Keratinocyte (primary cell): Measurements from ENCODE around the gene ARHGAP15. TPM values are rescaled to one million over a fixed set of nuclear protein-coding genes. Genes with fewer than 3 reads are reported as not detected.

Experiments used
- DNase-seq: peaks from one replicate; pipeline ENCODE4 v3.0.0-alpha.2; 2011; ENCODE audit warnings: low read depth, missing footprints, low spot score
- FAIRE-seq: peaks from 2 replicates; lab custom pipeline; 2011; peaks lifted over from hg19 to GRCh38; lab: Jason Lieb, UNC
- H2AFZ ChIP-seq: 2 replicates; pipeline ENCODE4 v1.6.0; 2012; ENCODE audit warnings: low read length, control low read depth, inconsistent platforms; ENCODE audit not compliant: control insufficient read depth
- H3K27ac ChIP-seq: 2 replicates; pipeline ENCODE4 v1.5.1; 2011; ENCODE audit warnings: low read length; ENCODE audit not compliant: control insufficient read depth, insufficient read depth
- H3K27me3 ChIP-seq: 3 replicates; pipeline ENCODE4 v1.6.0; 2011; ENCODE audit warnings: low read length; ENCODE audit not compliant: control insufficient read depth, insufficient read depth; ENCODE audit errors: extremely low read depth
- H3K36me3 ChIP-seq, 2 experiments: 2 replicates in 1 of 2; 3 replicates in 1 of 2; pipeline ENCODE4 v1.5.1; 2011; ENCODE audit warnings: low read length in 2 of 2, mild to moderate bottlenecking in 1 of 2; ENCODE audit not compliant: control insufficient read depth in 2 of 2, insufficient read depth in 2 of 2; ENCODE audit errors: extremely low read depth in 1 of 2
- H3K4me1 ChIP-seq: 3 replicates; pipeline ENCODE4 v1.5.1; 2011; ENCODE audit warnings: low read length; ENCODE audit not compliant: control insufficient read depth, insufficient read depth; ENCODE audit errors: extremely low read depth
- H3K4me2 ChIP-seq: 3 replicates; pipeline ENCODE4 v1.6.0; 2011; ENCODE audit warnings: low read depth, low read length; ENCODE audit not compliant: control insufficient read depth, insufficient read depth; ENCODE audit errors: extremely low read depth
- H3K4me3 ChIP-seq, 3 experiments: fragments of 200-600 bp in 1 of 3; sonication (generic) in 1 of 3; 2 replicates in 2 of 3; 3 replicates in 1 of 3; pipeline ENCODE4 v1.5.1; 2011 to 2016; ENCODE audit warnings: low read length in 3 of 3, mild to moderate bottlenecking in 3 of 3, control low read depth in 2 of 3, inconsistent platforms in 1 of 3, low read depth in 1 of 3, mixed read lengths in 1 of 3, mixed run types in 1 of 3, moderate library complexity in 1 of 3; ENCODE audit not compliant: control insufficient read depth in 2 of 3, insufficient read depth in 2 of 3; ENCODE audit errors: extremely low read depth in 1 of 3
- H3K79me2 ChIP-seq: 2 replicates; pipeline ENCODE4 v1.6.0; 2012; ENCODE audit warnings: low read length; ENCODE audit not compliant: control insufficient read depth, insufficient read depth
- H3K9ac ChIP-seq: 3 replicates; pipeline ENCODE4 v1.6.0; 2011; ENCODE audit warnings: low read length; ENCODE audit not compliant: control insufficient read depth, insufficient read depth; ENCODE audit errors: extremely low read depth
- H3K9me1 ChIP-seq: 3 replicates; pipeline ENCODE4 v1.6.0; 2011; ENCODE audit warnings: low read length; ENCODE audit not compliant: control insufficient read depth, insufficient read depth; ENCODE audit errors: extremely low read depth
- H3K9me3 ChIP-seq: 2 replicates; pipeline ENCODE4 v1.5.1; 2012; ENCODE audit warnings: low read depth, low read length; ENCODE audit not compliant: control insufficient read depth
- H4K20me1 ChIP-seq: 3 replicates; pipeline ENCODE4 v1.6.0; 2011; ENCODE audit warnings: low read length; ENCODE audit not compliant: control insufficient read depth, insufficient read depth; ENCODE audit errors: extremely low read depth
- EZH2 ChIP-seq: IDR thresholded peaks from one replicate; pipeline ENCODE4 v1.6.1; 2012; ENCODE audit warnings: inconsistent platforms, mild to moderate bottlenecking, low read length, moderate library complexity
- dilution Hi-C: fragments of 300-500 bp; cut with MboI; formaldehyde crosslinking; loops from one replicate; pipeline ENCODE4 v1.7.0; 2020; ENCODE audit warnings: low sequenced_read_pairs; ENCODE audit not compliant: extremely low pct_ligation_motif_present
- polyA plus RNA-seq, 5 experiments: library from polyadenylated mRNA; depleted of rRNA in 3 of 5; stranded (reverse) in 3 of 5; stranded (forward) in 1 of 5; unstranded in 1 of 5; fragments of >200 nt; gene quantifications; 1 replicate in 1 of 5; 2 replicates in 3 of 5; 3 replicates in 1 of 5; pipeline versions ENCODE4 v1.2.1 to v1.2.3, GENCODE V29; 2011 to 2012; ENCODE audit warnings: missing spikeins in 2 of 5, low read depth in 1 of 5, low replicate concordance in 1 of 5
- TF ChIP-seq, protein P1 (sequence below), 3 experiments: IDR thresholded peaks in 1 of 3; conservative IDR thresholded peaks in 1 of 3; optimal IDR thresholded peaks in 1 of 3; 2 replicates in 2 of 3; 3 replicates in 1 of 3; pipeline versions ENCODE3 to v1.5.1; 2011; ENCODE audit warnings: low read length in 3 of 3, mild to moderate bottlenecking in 3 of 3, moderate library complexity in 2 of 3, control low read depth in 1 of 3, inconsistent platforms in 1 of 3; ENCODE audit not compliant: insufficient read depth in 2 of 3; ENCODE audit errors: extremely low read depth in 1 of 3

Gene ARHGAP15
- polyA plus RNA-seq, 1 donor (not counting 4 experiments of a cell fraction or from before 2014, with no cell fraction given), result not detected

DNA sequence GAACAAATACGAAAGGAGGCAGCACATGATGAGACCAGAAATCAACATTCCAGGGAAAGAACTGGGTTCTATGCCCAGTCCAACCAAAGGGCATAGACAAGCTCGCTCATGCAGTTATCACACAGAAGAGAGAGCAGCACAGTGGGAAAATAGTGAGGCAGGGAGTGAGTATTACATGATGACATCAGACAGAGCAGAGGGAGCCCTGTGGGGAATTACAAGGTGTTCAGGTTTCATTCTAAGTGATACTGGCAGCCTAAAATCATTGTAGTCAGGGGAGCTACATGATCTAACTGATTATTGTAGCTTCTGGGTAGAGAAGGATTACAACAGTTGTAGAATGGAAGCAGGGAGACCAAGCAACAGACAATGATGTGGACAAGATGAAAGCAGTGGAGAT lies 658.5 kb downstream of the ARHGAP15 start:
- DNase-seq, result no peak
- H3K4me3 ChIP-seq, result no peak overlapping the region
- no peak overlapping the region for H3K4me2 ChIP-seq
- H2AFZ ChIP-seq, result no peak overlapping the region
- dilution Hi-C loops, result no loop called here
- H3K79me2 ChIP-seq, result no peaks in the 10 kb centered on the region
- no peak for FAIRE-seq
- H3K27ac ChIP-seq, result no peak overlapping the region
- no peaks in the 10 kb centered on the region for H3K4me1 ChIP-seq
- H4K20me1 ChIP-seq, result no peaks in the 10 kb centered on the region
- TF ChIP-seq EZH2, result no peak
- H3K9ac ChIP-seq, result no peak overlapping the region
- H3K9me3 ChIP-seq, result no peaks in the 10 kb centered on the region
- no peaks in the 10 kb centered on the region for H3K36me3 ChIP-seq
- no peaks in the 10 kb centered on the region for H3K9me1 ChIP-seq
- no peaks in the 10 kb centered on the region for H3K27me3 ChIP-seq

DNA sequence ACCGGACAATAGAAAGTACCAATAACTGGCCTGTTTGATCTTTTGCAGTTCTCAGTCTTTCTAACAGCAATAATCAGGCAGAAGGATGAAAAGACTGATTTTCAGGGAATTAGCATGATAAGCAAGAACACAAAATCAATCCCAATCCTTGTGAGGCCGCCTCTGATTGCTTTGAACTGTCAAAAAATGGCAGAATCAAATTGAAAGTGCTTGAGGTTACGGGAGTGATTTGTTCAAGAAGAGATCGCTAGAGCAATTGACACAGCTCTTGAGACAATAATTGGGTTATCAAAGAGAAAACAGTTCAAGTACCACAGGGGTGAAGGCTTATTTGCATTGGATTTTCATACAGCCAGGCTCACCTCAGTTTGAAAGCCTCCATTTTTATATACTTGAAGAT lies 663.4 kb downstream of the ARHGAP15 start:
- TF ChIP-seq, protein P1, sequence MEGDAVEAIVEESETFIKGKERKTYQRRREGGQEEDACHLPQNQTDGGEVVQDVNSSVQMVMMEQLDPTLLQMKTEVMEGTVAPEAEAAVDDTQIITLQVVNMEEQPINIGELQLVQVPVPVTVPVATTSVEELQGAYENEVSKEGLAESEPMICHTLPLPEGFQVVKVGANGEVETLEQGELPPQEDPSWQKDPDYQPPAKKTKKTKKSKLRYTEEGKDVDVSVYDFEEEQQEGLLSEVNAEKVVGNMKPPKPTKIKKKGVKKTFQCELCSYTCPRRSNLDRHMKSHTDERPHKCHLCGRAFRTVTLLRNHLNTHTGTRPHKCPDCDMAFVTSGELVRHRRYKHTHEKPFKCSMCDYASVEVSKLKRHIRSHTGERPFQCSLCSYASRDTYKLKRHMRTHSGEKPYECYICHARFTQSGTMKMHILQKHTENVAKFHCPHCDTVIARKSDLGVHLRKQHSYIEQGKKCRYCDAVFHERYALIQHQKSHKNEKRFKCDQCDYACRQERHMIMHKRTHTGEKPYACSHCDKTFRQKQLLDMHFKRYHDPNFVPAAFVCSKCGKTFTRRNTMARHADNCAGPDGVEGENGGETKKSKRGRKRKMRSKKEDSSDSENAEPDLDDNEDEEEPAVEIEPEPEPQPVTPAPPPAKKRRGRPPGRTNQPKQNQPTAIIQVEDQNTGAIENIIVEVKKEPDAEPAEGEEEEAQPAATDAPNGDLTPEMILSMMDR (optimal IDR thresholded peaks at IDR 0.05 in 1 of 3, IDR thresholded peaks at IDR 0.05 in 1 of 3, conservative IDR thresholded peaks at IDR 0.05 in 1 of 3; ENCODE audit: extremely low read depth in 1 of 3, insufficient read depth in 2 of 3, low read length in 3 of 3), result no peak
- TF ChIP-seq EZH2, result no peak
- Histone ChIP-seq H3K36me3 (no peaks in the 10 kb centered on the region), H3K9me1 (no peaks in the 10 kb centered on the region), H3K27me3 (no peaks in the 10 kb centered on the region), H4K20me1 (no peaks in the 10 kb centered on the region), H3K4me1 (no peaks in the 10 kb centered on the region), H2AFZ (no peak overlapping the region), H3K9me3 (no peaks in the 10 kb centered on the region), H3K27ac (no peak overlapping the region), H3K4me2 (no peak overlapping the region), H3K4me3 (no peak overlapping the region), H3K79me2 (no peaks in the 10 kb centered on the region), H3K9ac (no peak overlapping the region)
- dilution Hi-C loops, result no loop called here
- FAIRE-seq (no peak), DNase-seq (no peak)

DNA sequence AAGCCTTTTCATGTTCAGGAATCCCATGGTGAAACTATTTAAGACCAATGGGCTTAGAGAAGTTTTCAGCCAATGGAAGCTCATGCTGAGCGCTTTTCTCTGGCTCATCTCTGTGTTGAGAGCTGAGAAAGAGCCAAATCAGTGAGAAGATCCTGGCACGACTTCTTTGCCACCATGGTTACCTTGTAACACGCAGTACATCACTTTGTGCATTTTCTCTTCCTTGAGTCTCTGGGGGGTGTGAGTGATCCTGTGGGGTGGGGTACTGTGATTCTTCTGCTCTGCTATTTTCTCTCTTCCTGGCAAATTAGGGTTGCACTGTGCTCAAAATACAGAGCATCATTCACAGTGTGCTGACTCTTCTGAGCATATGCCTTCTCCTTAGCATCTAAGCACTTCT lies 664.2 kb downstream of the ARHGAP15 start:
- FAIRE-seq, result no peak

More for the DNA sequence above, 664.2 kb downstream of the ARHGAP15 start:
- no peak for DNase-seq
- no peak overlapping the region for H3K4me2 ChIP-seq
- H3K9me3 ChIP-seq, result no peaks in the 10 kb centered on the region
- no peaks in the 10 kb centered on the region for H3K9me1 ChIP-seq
- TF ChIP-seq, protein P1 (optimal IDR thresholded peaks at IDR 0.05 in 1 of 3, IDR thresholded peaks at IDR 0.05 in 1 of 3, conservative IDR thresholded peaks at IDR 0.05 in 1 of 3; ENCODE audit: extremely low read depth in 1 of 3, insufficient read depth in 2 of 3, low read length in 3 of 3), result no peak
- TF ChIP-seq EZH2, result no peak
- H3K9ac ChIP-seq, result no peak overlapping the region
- H3K27me3 ChIP-seq, result no peaks in the 10 kb centered on the region
- H3K4me3 ChIP-seq, result no peak overlapping the region
- no peak overlapping the region for H3K27ac ChIP-seq
- H4K20me1 ChIP-seq, result no peaks in the 10 kb centered on the region
- no peak overlapping the region for H2AFZ ChIP-seq
- dilution Hi-C loops, result no loop called here
- no peaks in the 10 kb centered on the region for H3K36me3 ChIP-seq
- H3K4me1 ChIP-seq, result no peaks in the 10 kb centered on the region
- no peaks in the 10 kb centered on the region for H3K79me2 ChIP-seq
